Left ventricle myocardium inferior (tissue), 1 donor: ENCODE data around the gene SMARCA4. TPM values are rescaled to one million over a fixed set of nuclear protein-coding genes. Genes with fewer than 3 reads are reported as not detected.

ENCODE experiments used
- DNase-seq: peaks from one replicate; pipeline ENCODE4 v3.0.0-alpha.2; 2020
- H3K27ac ChIP-seq: fragments of 200-600 bp; replicated peaks from 2 replicates; pipeline ENCODE4 v1.8.0; 2021
- H3K27me3 ChIP-seq: fragments of 200-600 bp; 2 replicates; pipeline ENCODE4 v1.8.0; 2021; ENCODE audit warnings: low read depth
- H3K36me3 ChIP-seq: fragments of 200-600 bp; 2 replicates; pipeline ENCODE4 v1.8.0; 2021
- H3K4me1 ChIP-seq: fragments of 200-600 bp; 2 replicates; pipeline ENCODE4 v1.8.0; 2021
- H3K4me3 ChIP-seq: fragments of 200-600 bp; 2 replicates; pipeline ENCODE4 v1.8.0; 2021; ENCODE audit warnings: mild to moderate bottlenecking, moderate library complexity
- H3K9me3 ChIP-seq: fragments of 200-600 bp; replicated peaks from 2 replicates; pipeline ENCODE4 v1.8.0; 2021
- CTCF ChIP-seq: fragments of 200-600 bp; IDR thresholded peaks from 2 replicates; pipeline ENCODE4 v1.8.0; 2021; ENCODE audit warnings: antibody characterized with exemption, mild to moderate bottlenecking, borderline replicate concordance
- intact Hi-C: fragments of 100-400 bp; cut with micrococcal nuclease; formaldehyde crosslinking; loops from one replicate; pipeline ENCODE4 v1.11.0; 2022
- total RNA-seq: library from RNA; stranded (reverse); fragmentation: NEBNext Ultra II Directional; extraction: Animal tissue kit (Norgen Biotek cat#: 25700); gene quantifications from one replicate; pipeline ENCODE4 v1.2.1, GENCODE V29; 2021
- donor health status: DM: no; HTN: yes; CAD: no; lungs with severe emphysema.

SMARCA4 gene
- total RNA-seq, 1 donor from 2014 or later, result 38.8 TPM

DNA sequence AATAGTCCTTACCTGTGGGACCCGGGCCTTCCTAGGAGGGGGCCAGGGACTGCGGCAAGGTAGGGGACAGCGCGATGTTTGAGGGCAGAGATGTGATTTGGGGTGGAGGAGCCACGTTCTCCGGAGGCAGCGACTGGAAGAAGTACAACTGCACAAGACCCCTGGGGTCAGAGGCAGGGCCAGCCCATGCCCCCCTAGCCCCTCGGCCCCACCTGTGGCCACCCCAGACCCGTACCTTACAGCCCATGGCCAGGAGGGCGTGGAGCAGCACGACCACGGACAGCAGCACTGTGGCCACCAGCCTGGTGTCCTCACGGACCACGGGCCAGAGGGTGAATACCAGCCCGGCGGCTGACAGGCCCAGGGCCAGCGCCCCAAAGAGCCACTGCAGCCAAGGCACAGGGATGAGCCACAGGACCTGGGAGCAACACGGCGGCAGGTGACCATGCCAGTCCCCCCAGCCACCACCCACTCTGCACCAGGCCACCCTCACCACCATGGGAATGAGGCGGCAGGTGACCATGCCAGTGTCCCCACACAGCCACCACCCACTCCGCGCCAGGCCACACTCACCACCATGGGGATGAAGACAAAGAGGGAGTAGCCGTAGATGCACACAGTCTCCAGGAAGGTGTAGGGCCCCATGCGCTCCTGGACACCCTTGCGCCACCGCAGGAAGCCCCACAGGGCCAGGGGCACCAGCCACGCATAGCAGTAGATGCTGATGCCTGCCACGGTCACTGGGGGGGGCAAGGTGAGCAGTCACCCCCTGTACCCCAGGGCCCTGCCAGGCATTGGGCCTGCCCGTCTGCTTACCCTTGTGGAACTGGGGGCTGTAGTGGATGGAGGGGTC lies 37.3 kb upstream of the SMARCA4 start:
- no peaks in the 10 kb centered on the region for H3K9me3 ChIP-seq
- intact Hi-C loops, result no loop called here
- H3K36me3 ChIP-seq, result peaks cover 64% of the 10 kb centered on the region
- DNase-seq, result no peak
- TF ChIP-seq CTCF, result no peak
- no peak overlapping the region for H3K27ac ChIP-seq
- no peak overlapping the region for H3K4me3 ChIP-seq
- no peaks in the 10 kb centered on the region for H3K27me3 ChIP-seq
- H3K4me1 ChIP-seq, result peaks cover 22% of the 10 kb centered on the region

DNA sequence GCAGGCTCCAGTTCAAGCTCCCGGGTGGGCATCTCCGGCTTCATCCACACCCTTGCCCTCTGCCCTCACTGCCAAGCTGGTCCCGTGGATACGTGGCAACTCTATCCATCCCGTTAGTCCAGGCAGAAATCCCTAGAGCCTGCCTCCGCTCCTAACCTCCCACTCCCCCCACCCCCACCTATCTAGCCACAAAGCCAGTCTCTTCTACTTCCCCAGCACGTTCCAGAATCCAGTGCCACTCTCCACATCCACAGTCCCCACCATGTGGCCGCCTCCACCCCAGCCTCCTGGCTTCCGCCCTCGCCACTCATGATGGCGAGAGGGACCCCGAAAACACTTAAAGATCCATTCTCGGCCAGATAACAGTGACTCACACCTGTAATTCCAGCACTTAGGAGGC lies 36.2 kb upstream of the SMARCA4 start:
- intact Hi-C loops, result no loop called here
- DNase-seq, result no peak
- Histone ChIP-seq H3K9me3 (no peaks in the 10 kb centered on the region), H3K4me1 (peaks cover 26% of the 10 kb centered on the region), H3K36me3 (peaks cover 53% of the 10 kb centered on the region), H3K27me3 (no peaks in the 10 kb centered on the region), H3K4me3 (no peak overlapping the region), H3K27ac (no peak overlapping the region)
- TF ChIP-seq CTCF, result no peak

DNA sequence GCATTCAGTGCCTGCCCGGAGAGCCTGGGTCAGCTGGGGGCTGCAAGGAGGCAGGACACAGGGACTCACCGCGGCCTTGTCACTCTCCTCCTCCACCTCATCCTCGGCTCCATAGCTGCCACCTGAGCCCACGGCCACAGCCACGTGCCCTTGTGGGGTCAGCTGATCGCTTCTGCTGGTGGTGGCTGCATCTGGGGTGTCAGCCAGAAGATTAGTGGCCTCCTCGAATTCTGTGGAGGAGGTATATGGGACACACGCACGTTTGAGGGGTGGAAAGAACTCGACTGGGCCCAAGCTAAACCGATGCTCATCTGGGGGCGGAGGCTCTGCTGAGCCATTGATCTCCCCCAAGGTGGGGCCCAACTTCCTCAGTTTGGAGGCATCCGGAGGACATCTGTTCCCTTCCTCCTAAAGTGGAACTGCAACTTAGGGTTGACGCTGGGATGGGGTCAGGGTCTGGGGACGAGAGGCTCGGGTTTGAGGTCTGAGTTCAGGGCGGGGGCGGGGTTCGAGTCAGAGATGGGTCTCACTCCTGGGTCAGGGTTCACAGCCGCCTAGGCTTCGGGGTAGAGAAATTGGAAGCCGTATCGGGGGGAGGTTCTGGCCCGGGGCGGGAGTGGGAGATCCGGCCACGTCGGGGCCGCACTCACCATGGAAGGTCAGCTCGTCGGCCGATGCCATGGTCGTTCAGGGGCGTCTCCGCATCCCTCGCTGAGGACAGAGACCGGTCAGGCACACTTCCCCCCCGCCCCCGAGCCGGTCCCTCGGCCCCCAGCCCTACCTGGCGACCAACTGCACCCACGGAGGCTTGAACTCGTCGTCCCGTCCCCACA lies 32.9 kb upstream of the SMARCA4 start:
- intact Hi-C loops, result no loop called here
- peak overlapping the region; percentile 92 for H3K27ac ChIP-seq
- peak overlapping the region; percentile 100 for H3K4me3 ChIP-seq
- TF ChIP-seq CTCF, result no peak
- H3K36me3 ChIP-seq, result peaks cover 36% of the 10 kb centered on the region
- H3K4me1 ChIP-seq, result peaks cover 39% of the 10 kb centered on the region
- H3K9me3 ChIP-seq, result no peaks in the 10 kb centered on the region
- H3K27me3 ChIP-seq, result no peaks in the 10 kb centered on the region
- no peak for DNase-seq

DNA sequence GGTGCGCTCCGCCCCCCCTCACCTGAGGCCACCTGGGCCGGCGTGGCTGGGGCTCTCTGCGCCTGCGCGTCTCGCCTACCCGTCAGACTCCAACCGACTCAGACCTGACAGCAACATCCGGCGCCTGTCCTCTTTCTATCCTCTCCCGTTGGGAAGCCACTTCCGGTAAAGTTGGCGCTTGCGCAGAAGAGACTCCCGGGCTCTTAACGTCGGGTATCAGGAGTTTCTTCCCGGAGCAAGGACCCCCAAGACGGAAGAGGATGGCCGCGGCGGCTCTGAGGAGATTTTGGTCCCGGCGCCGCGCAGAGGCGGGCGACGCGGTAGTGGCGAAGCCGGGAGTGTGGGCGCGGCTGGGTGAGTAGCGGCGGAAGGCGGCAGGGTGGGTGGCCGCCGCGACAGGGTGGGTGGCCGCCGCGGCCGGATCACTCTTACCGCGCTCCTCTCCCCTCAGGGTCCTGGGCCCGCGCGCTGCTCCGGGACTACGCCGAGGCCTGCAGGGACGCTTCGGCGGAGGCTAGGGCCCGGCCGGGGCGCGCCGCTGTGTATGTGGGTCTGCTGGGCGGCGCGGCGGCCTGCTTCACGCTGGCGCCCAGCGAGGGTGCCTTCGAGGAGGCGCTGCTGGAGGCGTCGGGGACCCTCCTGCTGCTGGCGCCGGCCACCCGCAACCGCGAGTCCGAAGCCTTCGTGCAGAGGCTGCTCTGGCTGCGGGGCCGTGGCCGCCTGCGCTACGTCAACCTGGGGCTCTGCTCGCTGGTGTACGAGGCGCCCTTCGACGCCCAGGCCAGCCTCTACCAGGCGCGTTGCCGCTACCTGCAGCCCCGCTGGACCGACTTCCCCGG lies 32.0 kb upstream of the SMARCA4 start, which contains the start of the genes TIMM29 and YIPF2:
Gene TIMM29 (plus strand): TSS at position 249 of the 839 bp plus-strand sequence. CDS start 12 bp downstream, at position 261.
Gene YIPF2 (minus strand): TSS at position 77 of the 839 bp plus-strand sequence. CDS start 229 bp downstream, outside the sequence.
- Histone ChIP-seq H3K9me3 (no peaks in the 10 kb centered on the region), H3K27me3 (no peaks in the 10 kb centered on the region), H3K4me1 (peaks cover 39% of the 10 kb centered on the region), H3K36me3 (peaks cover 33% of the 10 kb centered on the region), H3K27ac (peak within 1 kb of the TSS; percentile 92), H3K4me3 (peak within 1 kb of the TSS; percentile 100)
- no peak for TF ChIP-seq CTCF
- peak; percentile 95 for DNase-seq
- intact Hi-C loops, result no loop called here

- no peak for DNase-seq
- Histone ChIP-seq H3K4me1 (peaks cover 39% of the 10 kb centered on the region), H3K27ac (peak overlapping the region; percentile 92), H3K9me3 (no peaks in the 10 kb centered on the region), H3K27me3 (no peaks in the 10 kb centered on the region), H3K4me3 (peak overlapping the region; percentile 100), H3K36me3 (peaks cover 27% of the 10 kb centered on the region)
- no peak for TF ChIP-seq CTCF
- intact Hi-C loops, result no loop called here
Observed at GRCh38 chr19:10929402-10929794, 31.4 kb upstream of the SMARCA4 start.
